ENCODE measurements around the gene GALNT9.

GALNT9 gene

GRCh38 chr12:132174015-132174838 is 155.2 kb downstream of the GALNT9 start:
- Histone ChIP-seq H3K79me2 (ENCODE audit: low read length) (no peaks in the 10 kb centered on the region), H3K9ac (ENCODE audit: low read length) (no peak overlapping the region), H3K9me3 (ENCODE audit: insufficient read depth, low read length) (no peaks in the 10 kb centered on the region), H4K20me1 (ENCODE audit: insufficient read depth, low read length) (no peaks in the 10 kb centered on the region), H3K4me3 (ENCODE audit: low read length) (no peak overlapping the region), H3K4me2 (ENCODE audit: low read length) (peak overlapping the region; percentile 40), H3K4me1 (ENCODE audit: low read length) (peaks cover 2% of the 10 kb centered on the region; the same call in 1 of the 2 replicates), H2AFZ (ENCODE audit: low read depth, low read length) (no peak overlapping the region), H3K36me3 (replicated peaks; ENCODE audit: low read depth, low read length) (no peaks in the 10 kb centered on the region), H3K27ac (ENCODE audit: low read length) (no peak overlapping the region), H3K27me3 (ENCODE audit: low read depth, low read length) (no peaks in the 10 kb centered on the region)
- TF ChIP-seq, protein P1, sequence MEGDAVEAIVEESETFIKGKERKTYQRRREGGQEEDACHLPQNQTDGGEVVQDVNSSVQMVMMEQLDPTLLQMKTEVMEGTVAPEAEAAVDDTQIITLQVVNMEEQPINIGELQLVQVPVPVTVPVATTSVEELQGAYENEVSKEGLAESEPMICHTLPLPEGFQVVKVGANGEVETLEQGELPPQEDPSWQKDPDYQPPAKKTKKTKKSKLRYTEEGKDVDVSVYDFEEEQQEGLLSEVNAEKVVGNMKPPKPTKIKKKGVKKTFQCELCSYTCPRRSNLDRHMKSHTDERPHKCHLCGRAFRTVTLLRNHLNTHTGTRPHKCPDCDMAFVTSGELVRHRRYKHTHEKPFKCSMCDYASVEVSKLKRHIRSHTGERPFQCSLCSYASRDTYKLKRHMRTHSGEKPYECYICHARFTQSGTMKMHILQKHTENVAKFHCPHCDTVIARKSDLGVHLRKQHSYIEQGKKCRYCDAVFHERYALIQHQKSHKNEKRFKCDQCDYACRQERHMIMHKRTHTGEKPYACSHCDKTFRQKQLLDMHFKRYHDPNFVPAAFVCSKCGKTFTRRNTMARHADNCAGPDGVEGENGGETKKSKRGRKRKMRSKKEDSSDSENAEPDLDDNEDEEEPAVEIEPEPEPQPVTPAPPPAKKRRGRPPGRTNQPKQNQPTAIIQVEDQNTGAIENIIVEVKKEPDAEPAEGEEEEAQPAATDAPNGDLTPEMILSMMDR (IDR thresholded peaks at IDR 0.05; ENCODE audit: low read depth, low read length): no peak
- TF ChIP-seq EZH2phosphoT487 (IDR thresholded peaks at IDR 0.05; ENCODE audit: low read depth): no peak

GRCh38 chr12:132173135-132174014 is 156.0 kb downstream of the GALNT9 start:
- TF ChIP-seq, protein P1 (IDR thresholded peaks at IDR 0.05; ENCODE audit: low read depth, low read length): no peak
- no peak for TF ChIP-seq EZH2phosphoT487 (IDR thresholded peaks at IDR 0.05; ENCODE audit: low read depth)
- H3K4me1 ChIP-seq (ENCODE audit: low read length): peaks cover 2% of the 10 kb centered on the region; the same call in 1 of the 2 replicates
- no peak overlapping the region for H3K9ac ChIP-seq (ENCODE audit: low read length)
- no peaks in the 10 kb centered on the region for H3K36me3 ChIP-seq (replicated peaks; ENCODE audit: low read depth, low read length)
- H3K79me2 ChIP-seq (ENCODE audit: low read length): no peaks in the 10 kb centered on the region
- no peaks in the 10 kb centered on the region for H4K20me1 ChIP-seq (ENCODE audit: insufficient read depth, low read length)
- no peak overlapping the region for H3K27ac ChIP-seq (ENCODE audit: low read length)
- H2AFZ ChIP-seq (ENCODE audit: low read depth, low read length): no peak overlapping the region
- no peaks in the 10 kb centered on the region for H3K9me3 ChIP-seq (ENCODE audit: insufficient read depth, low read length)
- H3K4me2 ChIP-seq (ENCODE audit: low read length): no peak overlapping the region
- no peaks in the 10 kb centered on the region for H3K27me3 ChIP-seq (ENCODE audit: low read depth, low read length)
- H3K4me3 ChIP-seq (ENCODE audit: low read length): no peak overlapping the region

GRCh38 chr12:132172619-132173018 is 156.8 kb downstream of the GALNT9 start:
- TF ChIP-seq, protein P1 (IDR thresholded peaks at IDR 0.05; ENCODE audit: low read depth, low read length): no peak
- TF ChIP-seq EZH2phosphoT487 (IDR thresholded peaks at IDR 0.05; ENCODE audit: low read depth): no peak
- H3K36me3 ChIP-seq (replicated peaks; ENCODE audit: low read depth, low read length): no peaks in the 10 kb centered on the region
- no peak overlapping the region for H2AFZ ChIP-seq (ENCODE audit: low read depth, low read length)
- H3K4me3 ChIP-seq (ENCODE audit: low read length): no peak overlapping the region
- H3K4me2 ChIP-seq (ENCODE audit: low read length): no peak overlapping the region
- H3K79me2 ChIP-seq (ENCODE audit: low read length): no peaks in the 10 kb centered on the region
- no peaks in the 10 kb centered on the region for H3K27me3 ChIP-seq (ENCODE audit: low read depth, low read length)
- H3K9me3 ChIP-seq (ENCODE audit: insufficient read depth, low read length): no peaks in the 10 kb centered on the region
- no peak overlapping the region for H3K9ac ChIP-seq (ENCODE audit: low read length)
- H3K4me1 ChIP-seq (ENCODE audit: low read length): peaks cover 2% of the 10 kb centered on the region; the same call in 1 of the 2 replicates
- no peak overlapping the region for H3K27ac ChIP-seq (ENCODE audit: low read length)
- H4K20me1 ChIP-seq (ENCODE audit: insufficient read depth, low read length): no peaks in the 10 kb centered on the region

All from OCI-LY3 (cell line).